Measurements from ENCODE around the gene POLH. TPM values are rescaled to one million over a fixed set of nuclear protein-coding genes. Genes with fewer than 3 reads are reported as not detected.
"Not testable (repeated sequence)": the region's sequence is repeated elsewhere in the genome, so short reads cannot be mapped to it uniquely, and the experiment has no call there.

POLH gene
- total and polyA plus RNA-seq, 12 donors: 2.1 to 11.2 (median 8.3) TPM

GRCh38 chr6:43657221-43657802 is 81.3 kb downstream of the POLH start:
- peaks cover 0 to 3% (median 0%) of the 10 kb centered on the region in 9 donors for H3K4me1 ChIP-seq
- TF ChIP-seq CTCF (IDR thresholded peaks at IDR 0.05): no peak

GRCh38 chr6:43658161-43658560 is 82.2 kb downstream of the POLH start:
- Histone ChIP-seq H3K4me3 (no peak overlapping the region), H3K27ac (no peak overlapping the region), H3K9me3 (peaks cover 0 to 8% (median 0%) of the 10 kb centered on the region in 11 donors), H3K4me1 (peaks cover 0 to 3% (median 0%) of the 10 kb centered on the region in 9 donors), H3K27me3 (no peaks in the 10 kb centered on the region), H3K36me3 (peaks cover 0 to 7% (median 0%) of the 10 kb centered on the region in 9 donors)
- TF ChIP-seq CTCF (IDR thresholded peaks at IDR 0.05): no peak
- no peak for DNase-seq
- 94 to 100% methylated on average over 9 of the region's 9 CpGs for WGBS, 2 donors
- intact Hi-C loops (cut with DNase I): no loop called here
- ATAC-seq: no peak

More at GRCh38 chr6:43657221-43657802, 81.3 kb downstream of the POLH start:
- intact Hi-C loops (cut with DNase I): no loop called here
- DNase-seq (no peak), ATAC-seq (no peak)
- H3K9me3 ChIP-seq: peaks cover 0 to 8% (median 0%) of the 10 kb centered on the region in 11 donors
- H3K36me3 ChIP-seq: peaks cover 0 to 7% (median 0%) of the 10 kb centered on the region in 9 donors
- WGBS, 2 donors: 80 to 87% methylated on average over 3 of the region's 3 CpGs
- H3K27ac ChIP-seq: no peak overlapping the region
- H3K27me3 ChIP-seq: no peaks in the 10 kb centered on the region
- no peak overlapping the region for H3K4me3 ChIP-seq

- intact Hi-C loops (cut with DNase I): loop anchor here in 2 of 10 donors (10.0 kb wide), 2 partner anchors 172 to 292 kb away; no protein-coding TSS in a partner anchor
- H3K27me3 ChIP-seq, H3K36me3 ChIP-seq, H3K9me3 ChIP-seq, H3K27ac ChIP-seq, H3K4me3 ChIP-seq, ATAC-seq, DNase-seq: not testable (repeated sequence)
- WGBS, 2 donors: 90 to 98% methylated on average over 5 of the region's 5 CpGs
- H3K4me1 ChIP-seq: peaks cover 2 to 12% (median 11%) of the 10 kb centered on the region in 9 donors
These were observed 87.0 kb downstream of the POLH start for GRCh38 chr6:43662948-43663347.

Other genes starting within 250 kb of the POLH start
- gene ZNF318, start 206.5 kb upstream of the POLH start, total RNA-seq: 10 to 100 TPM in 9 of 10 donors, 1 to 10 TPM in 1; 9.3 to 20.4 (median 14.0) TPM
- gene ZNF318, start 206.5 kb upstream of the POLH start, polyA plus RNA-seq: 10 to 100 TPM in 1 of 2 donors, 1 to 10 TPM in 1; 3.4 to 13.8 TPM
- gene ABCC10, start 148.6 kb upstream of the POLH start, total RNA-seq: 10 to 100 TPM in 7 of 10 donors, 1 to 10 TPM in 3; 7.8 to 16.8 (median 10.9) TPM
- 10 to 100 TPM in 1 of 2 donors, 1 to 10 TPM in 1; 7.1 to 44.3 TPM for gene ABCC10, start 148.6 kb upstream of the POLH start, polyA plus RNA-seq
- gene DLK2, start 120.6 kb upstream of the POLH start, total RNA-seq: 1 to 10 TPM in 6 of 10 donors, under 1 TPM in 3, not detected in 1; 0.28 to 5.1 (median 1.2) TPM
- gene DLK2, start 120.6 kb upstream of the POLH start, polyA plus RNA-seq: 1 to 10 TPM; 1.8 to 4.5 TPM
- gene TJAP1, start 98.6 kb upstream of the POLH start, total RNA-seq: 10 to 100 TPM; 14.7 to 29.3 (median 19.6) TPM
- 10 to 100 TPM; 13.0 to 29.7 TPM for gene TJAP1, start 98.6 kb upstream of the POLH start, polyA plus RNA-seq
- gene LRRC73, start 65.8 kb upstream of the POLH start, total RNA-seq: 1 to 10 TPM in 8 of 10 donors, under 1 TPM in 2; 0.53 to 3.8 (median 2.1) TPM
- 1 to 10 TPM in 1 of 2 donors, under 1 TPM in 1; 0.44 to 1.9 TPM for gene LRRC73, start 65.8 kb upstream of the POLH start, polyA plus RNA-seq
- gene YIPF3, start 59.3 kb upstream of the POLH start, total RNA-seq: 10 to 100 TPM; 52.6 to 86.3 (median 69.0) TPM
- 100 to 1,000 TPM in 1 of 2 donors, 10 to 100 TPM in 1; 50.3 to 115 TPM for gene YIPF3, start 59.3 kb upstream of the POLH start, polyA plus RNA-seq
- 10 to 100 TPM; 10.3 to 21.9 (median 15.3) TPM for gene POLR1C, start 59.1 kb upstream of the POLH start, total RNA-seq
- 10 to 100 TPM; 13.9 to 35.5 TPM for gene POLR1C, start 59.1 kb upstream of the POLH start, polyA plus RNA-seq
- 10 to 100 TPM; 11.7 to 20.1 (median 17.0) TPM for gene XPO5, start 147 bp upstream of the POLH start, total RNA-seq
- 10 to 100 TPM in 1 of 2 donors, 1 to 10 TPM in 1; 6.9 to 10.8 TPM for gene XPO5, start 147 bp upstream of the POLH start, polyA plus RNA-seq
- 10 to 100 TPM; 19.5 to 32.1 (median 25.1) TPM for gene GTPBP2, start 53.1 kb downstream of the POLH start, total RNA-seq
- 10 to 100 TPM; 37.3 to 37.9 TPM for gene GTPBP2, start 53.1 kb downstream of the POLH start, polyA plus RNA-seq
- 10 to 100 TPM; 20.7 to 34.8 (median 28.1) TPM for gene MAD2L1BP, start 59.7 kb downstream of the POLH start, total RNA-seq
- gene MAD2L1BP, start 59.7 kb downstream of the POLH start, polyA plus RNA-seq: 10 to 100 TPM; 13.5 to 29.2 TPM
- under 1 TPM in 5 of 10 donors, not detected in 5; 0.09 to 0.15 (median 0.12) TPM for gene RSPH9, start 68.9 kb downstream of the POLH start, total RNA-seq
- gene RSPH9, start 68.9 kb downstream of the POLH start, polyA plus RNA-seq: under 1 TPM; 0.44 to 0.45 TPM
- gene MRPS18A, start 111.6 kb downstream of the POLH start, total RNA-seq: 10 to 100 TPM; 36.0 to 52.9 (median 40.6) TPM
- gene MRPS18A, start 111.6 kb downstream of the POLH start, polyA plus RNA-seq: 100 to 1,000 TPM in 1 of 2 donors, 10 to 100 TPM in 1; 30.4 to 103 TPM
- 100 to 1,000 TPM; 163 to 456 (median 216) TPM for gene VEGFA, start 194.0 kb downstream of the POLH start, total RNA-seq
- gene VEGFA, start 194.0 kb downstream of the POLH start, polyA plus RNA-seq: 100 to 1,000 TPM; 133 to 396 TPM